GM12864 (cell line): ENCODE results near the gene LHB.
"Not testable (repeated sequence)": the region's sequence is repeated elsewhere in the genome, so short reads cannot be mapped to it uniquely, and the experiment has no call there.

Source experiments
- DNase-seq: peaks from one replicate; pipeline ENCODE4 v3.0.0-alpha.2; 2011; ENCODE audit warnings: low read depth
- H3K4me3 ChIP-seq: 2 replicates; pipeline ENCODE4 v1.5.1; 2011; ENCODE audit warnings: mild to moderate bottlenecking, low read depth, low read length, control low read depth
- TF ChIP-seq, protein P1 (sequence below): IDR thresholded peaks from 2 replicates; pipeline ENCODE4 v1.5.1; 2011; ENCODE audit warnings: low read depth, mild to moderate bottlenecking, moderate library complexity, low read length, control low read depth, inconsistent platforms; ENCODE audit errors: missing control alignments

Gene LHB

GRCh38 chr19:49042177-49042576 lies 25.3 kb upstream of the LHB start:
- DNase-seq: no peak
- TF ChIP-seq, protein P1, sequence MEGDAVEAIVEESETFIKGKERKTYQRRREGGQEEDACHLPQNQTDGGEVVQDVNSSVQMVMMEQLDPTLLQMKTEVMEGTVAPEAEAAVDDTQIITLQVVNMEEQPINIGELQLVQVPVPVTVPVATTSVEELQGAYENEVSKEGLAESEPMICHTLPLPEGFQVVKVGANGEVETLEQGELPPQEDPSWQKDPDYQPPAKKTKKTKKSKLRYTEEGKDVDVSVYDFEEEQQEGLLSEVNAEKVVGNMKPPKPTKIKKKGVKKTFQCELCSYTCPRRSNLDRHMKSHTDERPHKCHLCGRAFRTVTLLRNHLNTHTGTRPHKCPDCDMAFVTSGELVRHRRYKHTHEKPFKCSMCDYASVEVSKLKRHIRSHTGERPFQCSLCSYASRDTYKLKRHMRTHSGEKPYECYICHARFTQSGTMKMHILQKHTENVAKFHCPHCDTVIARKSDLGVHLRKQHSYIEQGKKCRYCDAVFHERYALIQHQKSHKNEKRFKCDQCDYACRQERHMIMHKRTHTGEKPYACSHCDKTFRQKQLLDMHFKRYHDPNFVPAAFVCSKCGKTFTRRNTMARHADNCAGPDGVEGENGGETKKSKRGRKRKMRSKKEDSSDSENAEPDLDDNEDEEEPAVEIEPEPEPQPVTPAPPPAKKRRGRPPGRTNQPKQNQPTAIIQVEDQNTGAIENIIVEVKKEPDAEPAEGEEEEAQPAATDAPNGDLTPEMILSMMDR: no peak
- H3K4me3 ChIP-seq: no peak overlapping the region

GRCh38 chr19:49039736-49040135 lies 22.8 kb upstream of the LHB start:
- not testable (repeated sequence) for H3K4me3 ChIP-seq, DNase-seq

DNA sequence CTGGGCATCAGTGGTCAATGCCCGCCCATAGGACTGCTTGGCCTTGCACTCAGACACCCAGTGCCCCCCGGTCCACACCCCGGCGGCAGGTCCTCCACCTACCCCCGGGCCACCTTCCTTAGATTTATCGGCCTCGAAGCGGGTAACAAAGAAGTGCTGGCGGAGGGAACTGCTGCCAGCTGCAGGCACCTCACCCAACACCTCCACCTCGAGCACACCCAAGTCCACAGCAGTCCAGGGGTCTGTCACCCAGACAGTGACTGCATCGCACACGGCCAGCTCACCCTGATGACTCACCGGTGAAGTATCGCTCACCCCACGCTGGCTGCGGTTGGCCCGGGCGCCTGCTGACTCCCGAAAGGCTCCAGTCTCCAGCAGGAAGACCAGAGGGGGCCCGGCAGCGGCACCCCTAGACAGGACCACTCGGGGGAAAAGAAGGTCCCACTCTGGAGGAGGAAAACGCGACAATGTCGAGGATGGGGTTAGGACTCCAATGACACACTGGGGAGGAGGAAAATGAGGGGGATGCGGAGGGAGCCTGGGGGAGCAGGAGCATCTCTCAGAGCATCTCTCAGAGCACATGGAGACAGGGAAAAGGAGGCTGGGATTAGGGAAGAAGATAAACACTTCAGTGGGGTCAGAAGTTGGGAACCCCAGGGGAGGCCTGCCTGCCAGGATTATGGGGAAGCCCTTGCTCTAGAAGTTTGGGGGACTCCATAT lies 21.8 kb upstream of the LHB start:
- DNase-seq: not testable (repeated sequence)

GRCh38 chr19:49038111-49038510 lies 21.2 kb upstream of the LHB start:
- DNase-seq: not testable (repeated sequence)

More for the DNA sequence above, 21.8 kb upstream of the LHB start:
- not testable (repeated sequence) for H3K4me3 ChIP-seq

GRCh38 chr19:49036815-49037214 lies 19.9 kb upstream of the LHB start, which contains the start of gene CGB1:
Gene CGB1 (minus strand): TSS chr19:49036895. CDS start chr19:49036711, 184 bp downstream.
- TF ChIP-seq, protein P1: peak; percentile 60
- not testable (repeated sequence) for DNase-seq, H3K4me3 ChIP-seq

More at GRCh38 chr19:49038111-49038510, 21.2 kb upstream of the LHB start:
- H3K4me3 ChIP-seq: not testable (repeated sequence)

DNA sequence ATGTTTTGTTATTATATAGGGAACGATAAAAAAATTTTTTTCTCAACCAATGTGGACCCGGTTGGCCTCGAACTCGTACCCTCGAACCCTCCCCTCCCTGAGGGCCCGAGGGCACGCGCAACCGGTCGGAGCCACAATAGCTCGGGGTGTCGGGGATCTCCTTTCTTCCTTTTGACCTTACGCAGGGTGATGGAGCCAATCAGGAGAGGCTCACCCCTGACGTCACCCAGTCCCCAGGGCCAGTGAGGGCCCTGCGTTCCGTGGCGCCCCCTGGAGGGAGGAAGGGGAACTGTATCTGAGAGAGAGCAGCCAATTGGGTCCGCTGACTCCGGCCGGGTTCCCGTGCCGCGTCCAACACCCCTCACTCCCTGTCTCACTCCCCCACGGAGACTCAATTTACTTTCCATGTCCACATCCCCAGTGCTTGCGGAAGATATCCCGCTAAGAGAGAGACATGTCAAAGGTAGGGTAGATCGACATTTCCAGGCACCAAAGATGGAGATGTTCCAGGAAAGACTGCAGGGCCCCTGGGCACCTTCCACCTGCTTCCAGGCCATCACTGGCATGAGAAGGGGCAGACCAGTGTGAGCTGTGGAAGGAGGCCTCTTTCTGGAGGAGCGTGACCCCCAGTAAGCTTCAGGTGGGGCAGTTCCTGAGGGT lies 14.9 kb upstream of the LHB start, which contains the start of gene CGB2:
TSS of gene CGB2 (plus strand) at position 249 of the 660 bp plus-strand sequence. CDS start at position 455, 206 bp downstream.
- not testable (repeated sequence) for DNase-seq, H3K4me3 ChIP-seq
- TF ChIP-seq, protein P1: peak; percentile 28

DNA sequence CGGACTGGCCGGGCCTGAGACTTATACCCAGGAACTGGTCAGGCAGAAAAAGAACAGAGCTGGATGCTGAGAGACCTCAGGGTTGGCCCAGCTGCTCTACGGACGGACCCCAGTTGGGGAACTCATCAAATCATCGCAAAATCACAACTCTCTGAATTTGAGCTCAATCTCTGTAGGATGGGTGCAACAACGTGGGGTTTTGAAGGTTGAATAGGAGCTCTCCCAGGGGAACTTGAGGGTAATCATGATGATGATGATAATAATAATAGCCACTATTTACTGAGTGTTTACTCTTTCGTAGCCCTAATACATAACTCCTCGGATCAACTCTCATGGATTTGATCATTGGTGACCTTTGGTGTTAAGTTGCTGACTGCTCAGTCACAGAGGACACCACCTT lies 13.4 kb upstream of the LHB start:
- H3K4me3 ChIP-seq, DNase-seq: not testable (repeated sequence)

- not testable (repeated sequence) for DNase-seq
Observed at GRCh38 chr19:49029749-49030148, 12.9 kb upstream of the LHB start.

GRCh38 chr19:49028686-49029085 lies 11.8 kb upstream of the LHB start:
- not testable (repeated sequence) for DNase-seq, H3K4me3 ChIP-seq

More at GRCh38 chr19:49029749-49030148, 12.9 kb upstream of the LHB start:
- H3K4me3 ChIP-seq: not testable (repeated sequence)

DNA sequence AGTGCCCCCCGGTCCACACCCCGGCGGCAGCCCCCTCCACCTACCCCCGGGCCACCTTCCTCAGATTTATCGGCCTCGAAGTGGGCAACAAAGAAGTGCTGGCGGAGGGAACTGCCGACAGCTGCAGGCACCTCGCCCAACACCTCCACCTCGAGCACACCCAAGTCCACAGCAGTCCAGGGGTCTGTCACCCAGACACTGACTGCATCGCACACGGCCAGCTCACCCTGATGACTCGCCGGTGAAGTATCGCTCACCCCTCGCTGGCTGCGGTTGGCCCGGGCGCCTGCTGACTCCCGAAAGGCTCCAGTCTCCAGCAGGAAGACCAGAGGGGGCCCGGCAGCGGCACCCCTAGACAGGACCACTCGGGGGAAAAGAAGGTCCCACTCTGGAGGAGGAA lies 8.7 kb upstream of the LHB start:
- H3K4me3 ChIP-seq, DNase-seq: not testable (repeated sequence)

- not testable (repeated sequence) for DNase-seq
Observed at GRCh38 chr19:49025088-49025487, 8.2 kb upstream of the LHB start.

GRCh38 chr19:49024233-49024632 lies 7.3 kb upstream of the LHB start, which contains the start of gene CGB3:
Gene CGB3 (minus strand): TSS chr19:49024333. CDS start chr19:49023971, 362 bp downstream.
- not testable (repeated sequence) for H3K4me3 ChIP-seq, DNase-seq

More at GRCh38 chr19:49025088-49025487, 8.2 kb upstream of the LHB start:
- H3K4me3 ChIP-seq: not testable (repeated sequence)
